Left colon (tissue), 2 donors: ENCODE measurements around the gene ZNF135. TPM values are rescaled to one million over a fixed set of nuclear protein-coding genes. Genes with fewer than 3 reads are reported as not detected.

Experiments used
- ATAC-seq: fragments of 200-7000 bp; cut with Tn5 transposase; one replicate; pipeline ENCODE4 v1.9.1; 2020; ENCODE audit warnings: mild to moderate bottlenecking, moderate library complexity
- DNase-seq, 2 donors: peaks; one replicate each; pipeline ENCODE4 v3.0.0-alpha.2; 2020
- intact Hi-C, 2 donors: fragments of 100-400 bp; cut with DNase I in 1 of 2; cut with micrococcal nuclease in 1 of 2; formaldehyde crosslinking; loops; one replicate each; pipeline versions ENCODE4 v1.11.2 to v1.14.0; 2022; cut with DNase I, micrococcal nuclease
- total RNA-seq, 2 donors: library from RNA; stranded (reverse); fragmentation: NEBNext Ultra II Directional; extraction: Animal tissue kit (Norgen Biotek cat#: 25700); gene quantifications; one replicate each; pipeline ENCODE4 v1.2.1, GENCODE V29; 2021
- donor health status: DM: no; HTN: no; CAD: no.
- donor health status: DM: yes; HTN: yes; CAD: no.

Gene ZNF135
- total RNA-seq, 2 donors from 2014 or later = 1.1 to 1.2 TPM

DNA sequence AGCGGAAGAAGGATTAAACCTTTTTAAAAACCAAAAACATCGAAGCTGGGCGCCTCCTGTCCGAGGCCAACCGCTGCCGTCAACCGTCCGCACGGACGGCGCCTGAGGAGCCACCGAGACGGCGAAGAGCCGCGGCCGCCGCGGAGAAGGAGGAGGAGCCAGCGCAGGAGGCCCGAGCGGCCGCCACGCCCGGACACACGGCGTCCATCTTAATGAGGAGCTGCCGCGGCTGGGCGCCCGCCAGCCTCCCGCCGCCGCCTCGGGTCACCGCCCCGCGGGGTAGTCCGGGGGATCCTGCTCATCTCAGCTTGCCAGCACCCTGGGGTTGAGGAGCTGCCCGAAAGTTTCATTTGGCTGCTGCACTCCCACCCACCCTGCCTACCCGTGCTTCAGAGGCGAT lies 14.7 kb upstream of the ZNF135 start:
- ATAC-seq (no peak), DNase-seq (no peak)
- intact Hi-C loops = no loop called here

DNA sequence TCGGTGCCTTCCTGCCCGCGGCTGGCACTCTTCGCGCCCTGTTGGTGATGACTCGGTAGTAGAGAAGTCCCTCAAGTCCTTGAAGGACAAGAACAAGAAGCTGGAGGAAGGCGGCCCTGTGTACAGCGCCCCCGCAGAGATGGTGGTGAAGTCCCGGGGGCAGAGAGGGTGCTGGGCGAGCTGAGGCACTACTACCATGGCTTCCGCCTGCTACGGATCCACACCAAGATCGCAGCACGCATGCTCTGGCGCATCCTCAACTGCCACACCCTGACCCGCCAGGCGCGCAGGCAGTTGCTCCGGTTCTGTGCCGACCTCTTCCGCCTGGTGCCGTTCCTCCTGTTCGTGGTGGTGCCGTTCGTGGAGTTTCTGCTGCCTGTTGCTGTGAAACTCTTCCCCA lies 14.2 kb upstream of the ZNF135 start:
- DNase-seq (no peak), ATAC-seq (no peak)
- intact Hi-C loops = no loop called here

DNA sequence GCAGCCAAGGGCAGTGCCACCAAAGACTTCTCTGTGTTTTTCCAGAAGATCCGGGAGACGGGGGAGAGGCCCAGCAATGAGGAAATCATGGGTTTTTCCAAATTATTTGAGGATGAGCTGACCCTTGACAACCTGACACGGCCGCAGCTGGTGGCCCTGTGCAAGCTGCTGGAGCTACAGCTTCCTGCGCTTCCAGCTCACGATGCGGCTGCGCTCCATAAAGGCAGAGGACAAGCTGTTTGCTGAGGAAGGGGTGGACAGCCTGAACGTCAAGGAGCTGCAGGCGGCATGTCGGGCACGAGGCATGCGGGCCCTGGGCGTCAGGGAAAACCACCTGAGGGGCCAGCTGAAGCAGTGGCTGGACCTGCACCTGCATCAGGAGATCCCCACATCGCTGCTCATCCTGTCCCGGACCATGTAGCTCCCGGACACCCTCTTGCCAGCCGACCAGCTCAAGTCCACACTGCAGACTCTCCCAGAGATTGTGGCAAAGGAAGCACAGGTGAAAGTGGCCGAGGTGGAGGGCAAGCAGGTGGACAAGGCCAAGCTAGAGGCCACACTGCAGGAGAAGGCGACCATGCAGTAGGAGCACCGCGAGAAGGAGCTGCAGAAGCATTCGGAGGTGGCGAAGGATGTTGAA lies 13.6 kb upstream of the ZNF135 start:
- no peak for DNase-seq
- intact Hi-C loops = no loop called here
- no peak for ATAC-seq

DNA sequence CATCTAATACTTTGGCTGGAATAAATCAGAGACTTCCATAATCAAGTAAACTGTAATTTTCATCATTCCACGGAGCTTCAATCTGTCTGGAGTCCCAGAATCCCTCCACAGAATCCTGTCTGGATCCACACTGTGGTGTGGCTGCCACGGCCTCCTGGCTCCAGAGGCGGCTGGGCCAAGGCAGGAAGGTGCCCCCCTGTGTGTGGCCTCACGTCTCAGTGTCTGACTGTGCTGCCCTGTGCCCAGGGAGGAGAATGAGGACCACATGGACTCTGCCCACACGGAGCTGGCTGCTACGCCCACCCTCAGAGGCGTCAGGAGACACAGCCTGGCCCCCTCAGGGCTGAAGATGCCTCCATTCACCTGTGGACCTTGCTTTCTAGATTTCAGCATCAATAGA lies 12.2 kb upstream of the ZNF135 start:
- intact Hi-C loops = no loop called here
- ATAC-seq (no peak), DNase-seq (no peak)

DNA sequence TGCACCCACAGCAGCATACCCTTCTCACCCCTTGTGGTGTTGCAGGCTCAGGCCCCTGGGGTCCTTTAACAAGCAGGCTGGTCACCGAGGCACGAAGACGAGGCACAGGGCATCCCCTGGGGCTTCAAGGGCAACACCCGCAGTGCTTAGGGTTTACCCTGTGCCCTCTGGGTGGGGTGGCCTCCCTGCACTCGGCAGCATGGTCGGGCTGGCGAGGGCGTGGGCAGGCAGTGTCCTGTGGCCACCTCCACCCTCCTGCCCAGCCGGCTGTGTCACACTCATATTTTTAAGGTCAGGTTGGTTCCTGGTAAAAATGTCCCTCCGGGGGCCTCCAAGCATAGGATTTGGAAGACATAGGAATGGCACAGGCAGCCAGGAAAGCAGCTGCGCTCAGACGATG lies 11.4 kb upstream of the ZNF135 start:
- DNase-seq (no peak), ATAC-seq (no peak)
- intact Hi-C loops = no loop called here

DNA sequence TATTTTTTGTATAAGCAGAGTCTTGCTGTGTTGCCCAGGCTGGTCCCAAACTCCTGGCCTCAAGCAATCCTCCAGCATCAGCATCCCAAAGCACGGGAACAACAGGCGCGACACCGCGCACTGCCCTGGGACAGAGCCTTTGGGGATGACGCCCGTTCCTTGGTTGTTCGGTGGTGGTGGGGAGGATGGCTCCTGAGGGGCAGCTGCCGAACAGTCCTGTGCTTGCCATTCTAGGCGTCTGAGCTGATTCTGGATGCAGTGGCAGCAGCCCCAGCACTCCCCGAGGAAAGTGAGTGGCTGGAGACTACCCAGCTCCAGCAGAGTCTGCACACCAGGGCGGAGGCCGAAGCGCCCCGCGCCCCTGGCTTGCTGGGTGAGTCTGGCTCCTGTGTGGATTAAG lies 6.8 kb upstream of the ZNF135 start:
- ATAC-seq (no peak), DNase-seq (no peak)
- intact Hi-C loops = no loop called here

DNA sequence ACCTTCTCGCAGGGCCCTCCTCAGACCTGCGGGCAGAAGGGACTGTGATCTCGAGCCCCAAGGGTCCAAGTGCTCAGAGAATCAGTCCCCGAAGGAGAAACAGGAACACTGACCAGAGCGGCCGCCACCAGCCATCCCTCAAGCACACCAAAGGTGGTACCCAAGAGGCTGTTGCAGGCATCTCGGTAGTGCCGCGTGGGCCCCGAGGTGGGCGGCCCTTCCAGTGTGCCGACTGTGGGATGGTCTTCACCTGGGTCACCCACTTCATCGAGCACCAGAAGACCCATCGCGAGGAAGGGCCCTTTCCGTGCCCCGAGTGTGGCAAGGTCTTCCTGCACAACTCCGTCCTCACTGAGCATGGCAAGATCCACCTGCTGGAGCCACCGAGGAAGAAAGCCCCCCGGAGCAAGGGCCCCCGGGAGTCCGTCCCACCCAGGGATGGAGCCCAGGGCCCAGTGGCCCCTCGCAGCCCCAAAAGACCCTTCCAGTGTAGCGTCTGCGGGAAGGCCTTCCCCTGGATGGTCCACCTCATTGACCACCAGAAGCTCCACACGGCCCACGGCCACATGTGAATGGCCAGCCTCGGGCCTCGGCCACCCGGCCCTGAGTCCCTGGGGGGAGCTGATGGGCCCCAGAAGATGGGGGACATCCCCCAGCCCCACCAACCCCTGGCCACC lies 5.5 kb upstream of the ZNF135 start:
- intact Hi-C loops = no loop called here
- ATAC-seq (no peak), DNase-seq (no peak)

DNA sequence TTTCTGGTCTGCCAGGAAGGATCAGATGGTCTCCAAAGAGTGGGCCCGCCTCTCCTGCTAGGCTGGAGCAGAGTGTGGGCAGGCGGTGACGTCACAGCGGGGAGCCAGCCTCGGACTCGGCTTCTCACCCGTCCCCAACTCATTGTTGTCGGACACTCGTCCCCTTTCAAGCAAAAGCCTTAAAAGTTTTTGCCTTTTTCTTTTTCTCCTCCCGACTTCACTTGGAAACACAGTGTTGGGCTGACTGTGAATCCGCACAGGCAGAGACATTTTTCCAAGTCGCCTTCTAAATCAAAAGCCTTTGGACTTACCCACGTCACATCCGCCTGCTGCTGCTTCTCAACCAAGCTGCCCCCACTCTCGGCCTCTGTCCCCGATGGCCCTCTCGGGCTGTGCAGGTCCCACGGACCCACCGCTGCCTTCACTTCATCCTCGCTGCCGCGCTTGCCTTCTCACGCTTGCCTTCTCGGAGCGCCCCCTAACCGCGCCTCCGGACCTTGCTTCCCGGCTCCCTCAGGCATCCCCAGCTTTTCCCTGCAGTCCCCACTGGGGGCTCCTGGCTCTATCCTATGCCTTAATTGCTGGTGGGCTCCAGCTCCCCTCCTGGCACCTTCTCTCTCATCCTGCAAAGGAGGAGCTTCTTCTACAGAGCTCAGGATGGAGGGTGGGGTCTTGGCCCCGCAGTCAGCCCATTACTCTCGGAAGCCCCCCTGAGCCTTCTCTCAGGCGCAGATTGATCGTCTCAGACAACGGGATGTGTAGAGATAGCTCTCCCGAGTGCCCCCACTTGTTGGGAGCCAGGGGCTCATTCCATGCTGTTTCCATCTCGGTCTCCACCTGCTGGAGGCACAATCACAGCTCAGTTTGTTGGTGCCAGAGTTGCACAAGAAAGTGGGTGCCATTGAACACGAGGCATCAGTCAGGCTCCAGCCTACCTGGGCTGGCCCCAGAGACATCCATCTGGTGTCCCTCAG lies 3.9 kb upstream of the ZNF135 start:
- intact Hi-C loops = no loop called here
- DNase-seq = no peak
- no peak for ATAC-seq

DNA sequence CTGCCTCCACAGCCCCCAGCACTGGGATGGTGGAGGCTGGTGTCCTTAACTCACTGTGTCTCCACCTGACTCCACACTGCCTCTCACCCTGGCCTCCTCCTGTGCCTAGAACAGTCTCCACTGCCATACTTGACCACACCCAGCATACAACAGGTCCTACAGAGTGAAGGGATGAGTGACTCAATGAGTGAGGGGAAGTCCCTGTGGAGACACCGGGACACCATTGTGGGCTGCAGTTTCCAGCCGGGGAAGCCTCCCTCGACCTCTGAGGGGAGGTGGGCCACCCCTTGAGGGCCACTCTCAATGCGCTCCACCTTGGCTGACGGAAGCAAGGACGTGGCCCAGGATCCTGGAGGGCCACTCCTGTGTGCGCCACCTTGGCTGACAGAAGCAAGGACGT lies 2.8 kb upstream of the ZNF135 start:
- intact Hi-C loops = no loop called here
- DNase-seq (no peak), ATAC-seq (no peak)

DNA sequence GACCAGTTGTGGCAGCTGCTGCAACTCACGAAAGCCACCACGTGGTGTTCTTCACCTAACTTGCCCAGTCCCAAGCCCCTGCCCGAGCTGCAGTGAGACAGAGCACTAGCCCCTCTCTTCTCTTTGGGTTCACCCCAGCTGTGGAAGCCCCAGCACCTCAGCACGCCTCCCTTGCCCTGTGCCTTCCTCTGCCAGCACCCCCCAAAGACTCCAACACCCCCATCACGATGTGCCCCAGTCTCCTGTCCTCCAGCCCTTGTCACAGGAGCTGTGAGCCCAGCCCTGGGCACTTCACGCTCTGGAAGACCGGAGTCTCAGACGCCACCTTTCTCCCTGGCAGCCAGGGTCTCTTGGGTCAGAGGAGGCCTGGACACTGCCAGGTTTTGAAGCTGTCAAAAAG lies 2.2 kb upstream of the ZNF135 start:
- no peak for DNase-seq
- no peak for ATAC-seq
- intact Hi-C loops = no loop called here

DNA sequence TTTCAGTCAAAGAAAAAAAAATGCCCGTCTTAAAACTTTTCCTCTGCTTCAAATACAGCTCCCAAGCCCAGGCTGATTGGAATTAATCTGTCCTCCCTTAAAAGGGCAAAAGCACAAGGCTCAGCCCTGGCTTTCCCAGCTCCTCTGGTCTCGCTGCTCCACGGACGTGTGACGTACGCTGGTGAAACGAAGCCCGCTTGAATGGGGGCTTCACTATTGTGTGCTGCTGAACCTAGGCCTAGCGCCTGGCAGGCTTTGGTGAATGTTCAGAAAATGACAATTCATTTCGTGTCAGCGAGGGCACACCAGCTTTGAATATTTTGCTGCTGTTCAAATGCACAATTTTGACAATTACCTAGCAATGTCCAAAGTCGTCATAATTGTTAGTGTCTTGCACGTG lies 615 bp upstream of the ZNF135 start:
- intact Hi-C loops = no loop called here
- DNase-seq = no peak
- ATAC-seq = no peak

DNA sequence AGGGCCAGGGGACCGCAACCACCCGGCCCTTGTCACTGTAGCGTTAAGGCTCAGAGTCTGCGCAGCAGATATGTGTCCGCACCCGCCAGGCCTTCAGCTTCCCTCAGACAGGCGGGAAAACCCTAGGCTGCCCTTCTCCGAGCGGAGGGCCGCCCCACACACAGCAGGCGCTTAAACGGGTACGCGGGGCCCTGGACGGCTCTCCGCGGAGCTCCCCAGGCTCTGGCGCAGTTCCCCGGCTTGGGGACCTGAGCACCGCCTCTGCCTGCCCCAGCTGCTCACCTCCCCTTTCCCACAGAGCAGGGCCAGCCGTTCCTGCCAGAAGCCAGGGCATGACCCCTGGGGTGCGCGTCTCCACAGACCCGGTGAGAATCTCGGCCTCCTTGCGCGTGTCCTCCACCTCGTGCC lies 593 bp downstream of the ZNF135 start:
- intact Hi-C loops = no loop called here
- no peak for DNase-seq
- no peak for ATAC-seq

DNA sequence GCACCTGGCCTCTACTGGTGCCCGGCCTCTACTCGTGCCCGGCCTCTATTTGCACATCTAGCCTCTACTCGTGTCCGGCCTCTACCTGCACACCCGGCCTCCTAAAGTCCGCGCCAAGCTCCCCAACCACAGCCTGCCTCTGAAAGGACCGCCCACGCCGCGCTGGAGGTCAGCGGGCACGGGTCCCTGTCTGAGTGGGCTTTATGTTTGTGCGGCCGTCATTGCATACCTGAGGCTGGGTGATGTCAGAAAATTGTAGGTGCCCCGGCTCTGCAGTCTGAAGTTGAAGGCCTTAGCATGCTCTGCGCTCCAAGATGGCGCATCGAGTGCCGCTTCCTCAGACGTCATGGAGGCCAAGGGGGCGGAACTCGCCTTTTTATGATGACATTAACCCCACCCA lies 1.1 kb downstream of the ZNF135 start:
- intact Hi-C loops = no loop called here
- no peak for ATAC-seq
- no peak for DNase-seq

DNA sequence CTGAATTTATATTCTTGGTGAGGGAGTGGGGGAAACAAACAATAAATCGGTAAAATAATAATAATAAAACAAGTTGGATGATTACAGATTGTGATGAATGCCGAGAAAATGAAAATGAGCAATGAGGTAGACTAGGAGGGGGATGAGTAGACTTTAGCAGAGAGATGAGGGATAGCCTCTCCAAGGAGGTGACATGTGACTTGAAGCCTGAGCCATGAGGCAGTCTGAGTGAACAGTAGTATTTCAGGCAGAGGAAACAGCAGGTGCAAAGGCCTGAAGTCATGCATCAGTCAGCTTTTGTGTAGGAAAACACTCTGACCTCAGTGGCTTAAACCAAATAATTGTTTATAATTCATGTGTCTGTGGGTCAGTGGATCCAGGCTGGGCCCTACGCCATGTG lies 4.6 kb downstream of the ZNF135 start:
- intact Hi-C loops = no loop called here
- DNase-seq (no peak), ATAC-seq (no peak)

DNA sequence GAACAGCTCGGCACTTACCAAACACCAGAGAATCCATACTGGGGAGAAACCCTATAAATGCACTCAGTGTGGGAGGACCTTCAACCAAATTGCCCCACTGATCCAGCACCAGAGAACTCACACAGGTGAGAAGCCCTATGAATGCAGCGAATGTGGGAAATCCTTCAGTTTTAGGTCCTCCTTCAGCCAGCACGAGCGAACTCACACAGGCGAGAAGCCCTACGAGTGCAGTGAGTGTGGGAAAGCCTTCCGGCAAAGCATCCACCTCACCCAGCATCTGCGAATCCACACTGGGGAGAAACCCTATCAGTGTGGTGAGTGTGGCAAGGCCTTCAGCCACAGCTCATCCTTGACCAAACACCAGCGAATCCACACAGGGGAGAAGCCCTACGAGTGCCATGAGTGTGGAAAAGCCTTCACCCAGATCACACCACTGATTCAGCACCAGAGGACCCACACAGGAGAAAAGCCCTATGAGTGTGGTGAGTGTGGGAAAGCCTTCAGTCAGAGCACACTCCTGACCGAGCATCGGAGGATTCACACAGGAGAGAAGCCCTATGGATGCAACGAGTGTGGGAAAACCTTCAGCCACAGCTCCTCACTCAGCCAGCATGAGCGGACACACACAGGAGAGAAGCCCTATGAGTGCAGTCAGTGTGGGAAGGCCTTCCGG lies 8.3 kb downstream of the ZNF135 start:
- no peak for ATAC-seq
- intact Hi-C loops = no loop called here
- DNase-seq = no peak

DNA sequence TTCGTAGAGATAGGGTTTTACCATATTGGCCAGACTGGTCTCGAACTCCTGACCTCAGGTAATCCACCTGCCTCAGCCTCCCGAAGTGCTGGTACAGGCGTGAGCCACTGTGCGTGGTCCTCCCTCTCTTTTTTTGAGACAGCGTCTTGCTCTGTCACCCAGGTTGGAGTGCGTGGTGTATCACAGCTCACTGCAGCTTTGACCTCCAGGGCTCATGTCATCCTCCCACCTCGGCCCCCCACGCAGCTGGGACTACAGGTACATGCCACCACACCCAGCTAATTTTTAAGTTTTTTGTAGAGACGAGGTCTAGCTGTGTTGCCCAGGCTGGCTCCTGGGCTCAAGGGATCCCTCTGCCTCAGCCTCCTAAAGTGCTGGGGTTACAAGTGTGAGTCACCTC lies 20.7 kb downstream of the ZNF135 start:
- intact Hi-C loops = no loop called here
- no peak for ATAC-seq
- DNase-seq = no peak

DNA sequence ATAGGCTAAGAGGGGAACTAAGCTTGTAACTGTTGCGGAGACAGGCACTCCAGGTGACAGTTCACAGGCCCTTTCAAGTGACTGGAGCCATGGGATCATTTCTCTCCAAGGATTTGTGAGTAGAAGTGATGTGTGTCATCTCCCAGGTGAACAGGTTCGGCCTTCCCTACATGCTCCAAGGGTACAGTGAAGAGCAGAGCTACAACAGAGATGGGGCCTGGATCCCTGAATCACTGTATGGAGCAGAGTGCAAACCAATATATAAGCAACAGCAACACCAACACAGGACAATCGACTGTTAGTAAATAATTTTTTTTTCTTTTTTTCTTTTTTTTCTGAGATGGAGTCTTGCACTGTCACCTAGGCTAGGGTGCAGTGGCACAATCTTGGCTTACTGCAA lies 23.9 kb downstream of the ZNF135 start:
- ATAC-seq = no peak
- DNase-seq = no peak
- intact Hi-C loops = no loop called here

DNA sequence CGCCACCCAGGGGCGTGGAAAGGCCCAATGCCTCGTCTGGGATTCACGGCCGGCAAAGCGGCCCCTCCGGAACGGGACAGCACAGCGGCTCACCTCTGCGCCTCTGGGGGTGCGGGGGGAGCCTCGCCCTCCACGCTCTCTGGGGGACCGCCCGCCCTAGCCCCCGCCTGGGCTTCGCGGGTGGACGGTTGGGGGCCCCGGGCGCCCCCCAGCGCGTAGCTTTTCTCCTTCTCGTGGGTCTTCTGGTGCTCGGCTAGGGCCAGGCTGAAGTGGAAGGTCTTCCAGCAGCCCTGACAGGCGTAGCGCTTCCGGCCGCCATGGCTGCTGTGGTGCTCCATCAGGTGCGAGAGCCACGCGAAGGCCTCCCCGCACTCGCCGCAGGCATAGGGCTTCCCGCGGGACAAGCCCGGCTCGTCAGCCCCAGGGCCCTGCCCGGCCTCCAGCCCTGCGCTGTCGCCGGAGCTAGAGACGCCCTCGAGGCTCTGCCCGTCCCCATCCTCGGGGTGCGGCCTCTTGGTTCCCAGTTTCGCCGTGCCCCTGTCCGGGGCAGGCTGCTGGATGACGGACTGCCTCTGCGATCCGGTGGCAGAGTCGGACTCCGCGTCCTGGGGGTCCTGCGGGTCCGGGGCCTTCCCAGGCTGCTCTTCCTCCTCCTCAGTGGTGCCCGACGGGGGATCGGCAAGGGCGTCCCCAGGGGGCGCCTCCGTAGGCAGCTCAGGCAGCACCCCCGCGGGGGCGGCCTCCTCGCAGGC lies 25.7 kb downstream of the ZNF135 start:
- intact Hi-C loops = no loop called here
- DNase-seq (no peak), ATAC-seq (no peak)

DNA sequence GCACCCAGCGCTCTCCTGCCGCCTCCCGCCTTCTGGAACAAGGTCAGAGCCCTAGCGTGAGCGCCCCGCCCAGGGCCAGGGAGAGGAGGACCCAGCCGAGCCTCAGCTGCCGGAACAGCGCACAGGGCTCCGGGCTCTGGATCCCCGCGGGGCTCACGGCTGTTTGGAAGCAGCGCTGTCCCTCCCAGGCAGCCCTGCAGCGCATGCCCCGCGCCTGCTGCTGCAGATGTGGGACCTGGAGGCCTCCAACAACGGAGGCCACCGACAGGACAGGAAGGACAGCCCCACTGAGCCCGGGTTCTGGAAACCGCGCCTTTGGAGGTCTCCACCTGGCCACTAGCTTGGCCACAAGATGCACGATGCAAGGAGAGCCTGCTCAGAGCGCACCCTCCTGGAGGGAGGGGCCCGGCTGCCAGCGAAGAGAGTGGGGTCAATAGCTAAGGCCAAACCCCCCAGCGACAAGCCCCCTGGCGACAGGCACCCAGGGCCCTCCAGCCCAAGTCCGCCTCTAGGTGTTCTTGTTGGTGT lies 26.3 kb downstream of the ZNF135 start:
- DNase-seq (no peak), ATAC-seq (no peak)
- intact Hi-C loops = no loop called here
